Activated T-helper 1 cell treated with anti-CD3 and anti-CD28 coated beads, Interleukin-2, amount 50 U/mL, for 16 hours (primary cell): Measurements from ENCODE around the gene ZKSCAN4.

Source experiments
- DNase-seq, 2 donors: peaks; one replicate each; pipeline ENCODE4 v3.0.0-alpha.2; 2020; ENCODE audit warnings: low read depth in 1 of 2, low spot score in 1 of 2

The ZKSCAN4 gene

DNA sequence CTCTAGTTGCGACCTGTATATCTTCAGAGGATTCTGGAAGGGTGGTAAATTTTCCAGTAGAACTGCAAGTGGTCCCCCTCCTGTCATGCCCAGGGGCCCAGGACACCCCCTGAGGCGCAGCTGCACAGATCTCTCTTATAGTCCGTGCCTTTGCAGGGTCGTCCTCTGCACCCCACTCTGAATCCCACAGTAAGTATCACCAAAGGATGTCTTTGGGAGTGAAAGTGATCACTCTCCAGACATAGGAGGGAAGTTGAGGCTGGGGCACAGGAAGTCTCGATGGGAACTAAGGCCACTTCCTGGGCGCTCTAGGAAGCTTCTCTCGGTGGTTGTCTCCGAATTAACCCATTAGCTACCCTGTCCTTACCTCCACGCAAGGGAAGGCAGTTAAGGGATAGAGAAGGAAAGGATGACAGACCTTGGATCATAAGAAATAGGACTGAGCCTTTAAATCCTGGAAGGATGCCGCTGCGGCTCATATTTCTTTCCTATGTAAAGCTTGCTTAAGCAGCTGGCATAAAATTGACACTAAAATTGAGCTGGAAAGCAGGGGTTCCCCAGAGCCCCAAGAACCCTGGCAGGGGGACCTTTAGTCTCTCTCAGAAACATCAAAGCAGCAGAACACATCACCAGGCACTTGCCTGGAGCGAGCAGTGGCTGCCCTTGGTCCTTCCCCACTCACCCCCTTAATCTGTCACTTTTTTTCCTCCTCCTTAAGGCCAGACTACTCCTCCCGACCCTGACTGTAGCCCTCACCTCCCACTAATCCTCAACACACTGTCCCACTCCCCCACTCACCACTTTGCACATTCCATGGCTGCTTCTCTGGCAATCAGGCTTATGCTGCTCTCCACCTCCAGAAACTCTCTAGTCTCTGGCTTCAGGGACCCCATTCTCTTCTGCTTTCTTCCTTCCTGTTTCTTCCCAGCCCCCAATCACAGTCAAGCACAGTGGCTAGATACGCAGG, at the start of gene ZKSCAN4:
ZKSCAN4 (minus strand) TSS at position 261 of the 967 bp plus-strand sequence. CDS start 289 bp downstream, outside the sequence.
- DNase-seq = peak; percentile 57 to 64

DNA sequence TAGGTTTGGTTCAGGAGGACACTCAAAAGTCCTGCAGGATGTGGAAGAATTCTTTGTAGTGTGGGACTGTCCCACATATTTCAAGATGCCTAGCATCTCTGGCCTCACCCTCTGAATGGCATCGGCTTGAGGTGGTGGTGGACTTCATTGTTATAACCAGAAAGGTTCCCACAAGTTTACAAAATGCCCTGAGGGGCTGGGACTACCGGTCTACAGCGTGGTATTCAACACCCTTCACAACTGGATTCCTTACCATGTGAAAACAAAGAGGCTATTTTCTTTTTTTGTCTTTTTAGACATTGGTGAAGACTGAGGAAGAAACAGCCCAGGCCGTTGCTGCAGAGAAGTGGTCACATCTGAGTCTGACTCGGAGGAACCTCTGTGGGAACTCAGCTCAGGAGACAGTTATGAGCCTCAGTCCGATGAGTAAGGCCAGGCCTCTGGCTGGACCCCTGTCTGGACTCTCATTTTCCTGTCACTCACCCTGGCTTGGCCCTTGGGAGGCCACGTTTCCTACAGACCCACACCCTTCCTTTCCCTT, 44.5 kb upstream of the ZKSCAN4 start:
- no peak for DNase-seq

- no peak for DNase-seq
These were observed 43.3 kb upstream of the ZKSCAN4 start for GRCh38 chr6:28295326-28295725.

GRCh38 chr6:28291573-28291972, 39.5 kb upstream of the ZKSCAN4 start:
- DNase-seq = no peak

DNA sequence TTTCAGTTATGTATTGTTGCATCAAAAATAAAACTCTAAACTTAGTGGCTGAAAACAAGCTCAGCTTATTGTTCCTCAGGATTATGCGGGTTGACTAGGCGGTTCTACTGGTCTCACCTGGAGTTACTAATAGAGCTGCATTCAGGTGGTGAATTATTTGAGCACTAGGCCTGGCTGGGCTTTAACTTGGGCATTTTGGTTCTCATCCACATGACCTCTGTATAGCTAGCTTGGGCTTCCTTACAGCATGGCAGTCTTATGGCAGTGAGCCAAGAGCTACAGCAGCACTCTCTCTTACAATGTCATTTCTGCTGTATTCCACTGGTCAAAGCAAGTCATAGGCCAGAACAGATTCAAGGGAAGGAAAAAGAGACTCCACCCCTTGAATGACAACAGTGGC, 30.9 kb upstream of the ZKSCAN4 start:
- DNase-seq = no peak

DNA sequence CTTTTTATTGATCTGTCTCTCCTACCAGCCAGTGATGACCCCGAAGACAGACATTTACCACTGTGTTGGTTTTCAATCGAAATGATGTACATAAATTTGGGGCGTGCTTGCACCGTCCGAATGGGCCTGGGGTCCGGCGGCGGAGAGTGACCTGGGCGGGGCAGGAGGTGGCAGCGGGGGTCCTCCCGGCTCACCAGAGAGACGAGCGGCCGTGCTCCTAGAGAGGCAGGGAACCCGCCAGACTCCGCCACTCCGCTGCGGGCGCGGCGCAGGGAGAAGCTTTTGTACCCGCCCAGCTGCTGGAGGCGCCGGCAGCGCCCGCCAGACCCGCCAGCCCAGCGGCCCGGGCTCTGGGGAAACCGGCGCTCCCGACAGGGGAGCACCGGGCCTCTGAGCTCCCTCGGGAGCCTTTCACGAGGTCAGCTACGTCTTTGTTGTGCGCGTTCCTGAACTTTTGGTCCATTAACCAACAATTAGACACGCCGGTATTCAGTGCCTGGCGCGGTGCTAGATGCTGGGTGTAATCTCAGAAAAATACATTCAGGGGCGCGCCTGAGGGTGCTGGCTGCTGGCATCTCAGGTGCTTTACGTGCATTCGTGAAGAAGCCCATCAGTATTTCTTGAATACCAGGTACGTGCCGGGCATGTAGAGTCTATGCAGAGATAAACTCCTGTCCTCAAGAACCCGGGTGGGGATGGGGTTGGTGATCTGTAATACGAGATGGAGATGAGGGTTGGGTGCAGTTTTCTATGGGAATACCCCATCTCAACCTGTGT, 29.4 kb upstream of the ZKSCAN4 start, which contains the start of gene PGBD1:
PGBD1 (plus strand) TSS at position 285 of the 777 bp plus-strand sequence. CDS start 2,242 bp downstream, outside the sequence.
- DNase-seq = peak in 1 of 2 donors; percentile 6

DNA sequence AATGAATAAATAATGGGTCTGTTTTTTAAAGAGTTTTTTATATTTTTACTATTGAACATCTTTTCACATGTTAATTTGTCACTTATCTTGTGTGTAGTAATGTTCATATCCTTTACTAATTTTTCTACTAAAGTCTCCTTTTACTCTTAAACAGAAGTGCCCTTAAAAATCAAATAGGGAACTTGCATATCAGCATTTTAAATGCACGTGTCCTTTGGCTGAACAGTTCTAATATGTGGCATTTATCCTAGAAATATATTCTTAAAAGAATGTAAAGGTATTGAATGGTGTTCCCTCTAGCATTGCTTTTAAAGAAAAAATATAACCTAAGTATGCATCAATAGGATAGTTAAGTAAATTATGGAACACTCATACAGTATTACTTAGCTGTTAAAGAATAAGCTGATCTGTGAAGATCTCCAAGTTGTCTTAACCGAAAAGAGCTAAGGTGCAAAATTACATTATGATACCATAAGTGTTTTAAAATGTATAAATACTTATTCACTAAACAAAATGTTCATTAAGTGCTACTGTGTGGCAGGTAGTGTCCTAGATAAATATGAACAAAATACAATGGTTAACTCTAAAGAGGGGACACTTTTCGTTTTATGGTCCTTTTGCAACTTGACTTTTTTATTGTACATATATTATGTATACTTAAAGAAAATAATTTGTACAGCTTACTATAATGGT, 28.7 kb upstream of the ZKSCAN4 start:
- DNase-seq = no peak

GRCh38 chr6:28277746-28278145, 25.7 kb upstream of the ZKSCAN4 start:
- DNase-seq = no peak

DNA sequence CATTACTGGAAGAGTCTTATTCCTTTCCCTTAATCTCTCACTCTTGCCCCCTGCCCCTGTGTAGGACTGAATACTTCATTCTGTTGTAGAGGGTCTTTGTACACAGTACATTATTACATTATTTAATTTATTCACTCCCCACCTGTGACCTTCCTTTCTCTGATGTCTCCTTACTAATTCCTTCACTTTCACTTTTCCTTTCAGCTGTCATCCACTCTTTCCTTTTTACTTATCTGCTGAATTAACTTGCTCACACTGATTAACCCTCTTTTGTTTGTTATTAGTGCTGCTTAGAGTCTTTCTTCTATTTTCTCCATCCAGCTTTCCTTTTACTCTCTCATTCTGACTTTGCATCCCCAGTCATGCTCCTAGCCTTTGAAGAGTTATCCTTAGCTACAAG, 22.8 kb upstream of the ZKSCAN4 start:
- no peak for DNase-seq

DNA sequence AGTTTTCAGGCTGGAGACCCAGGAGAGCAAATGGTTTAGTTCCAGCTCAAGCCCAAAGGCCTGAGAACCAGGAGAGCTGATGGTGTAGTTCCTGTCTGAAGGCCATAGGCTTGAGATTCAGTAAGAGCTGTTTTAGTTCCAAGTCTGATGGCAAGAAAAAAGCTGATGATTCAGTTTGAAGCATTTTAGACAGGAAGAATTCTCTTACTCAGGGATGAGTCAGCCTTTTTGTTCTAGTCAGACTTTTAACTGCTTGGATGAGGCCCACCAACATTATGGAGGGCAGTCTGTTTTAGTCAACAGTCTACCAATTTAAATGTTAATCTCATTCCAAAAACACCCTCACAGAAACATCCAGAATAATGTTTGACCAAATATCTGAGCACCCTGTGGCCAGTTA, 17.4 kb upstream of the ZKSCAN4 start:
- no peak for DNase-seq

DNA sequence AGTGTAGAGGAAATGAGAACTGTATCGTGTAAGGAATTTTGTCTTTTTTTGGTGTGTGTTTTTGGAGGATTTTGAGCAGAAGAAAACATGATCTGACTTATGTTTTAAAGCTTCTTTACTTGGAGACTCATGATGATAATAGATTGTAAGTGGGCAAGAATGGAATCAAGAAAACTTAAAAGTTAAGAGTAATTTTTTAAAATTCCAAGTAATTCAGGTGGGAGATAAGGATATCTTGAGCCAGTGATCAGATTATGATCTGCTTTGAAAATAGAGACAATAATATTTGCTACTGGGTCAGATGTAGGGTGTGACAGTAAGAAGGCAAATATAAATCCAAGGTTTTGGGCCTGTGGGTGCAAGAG, 15.6 kb upstream of the ZKSCAN4 start:
- no peak for DNase-seq

DNA sequence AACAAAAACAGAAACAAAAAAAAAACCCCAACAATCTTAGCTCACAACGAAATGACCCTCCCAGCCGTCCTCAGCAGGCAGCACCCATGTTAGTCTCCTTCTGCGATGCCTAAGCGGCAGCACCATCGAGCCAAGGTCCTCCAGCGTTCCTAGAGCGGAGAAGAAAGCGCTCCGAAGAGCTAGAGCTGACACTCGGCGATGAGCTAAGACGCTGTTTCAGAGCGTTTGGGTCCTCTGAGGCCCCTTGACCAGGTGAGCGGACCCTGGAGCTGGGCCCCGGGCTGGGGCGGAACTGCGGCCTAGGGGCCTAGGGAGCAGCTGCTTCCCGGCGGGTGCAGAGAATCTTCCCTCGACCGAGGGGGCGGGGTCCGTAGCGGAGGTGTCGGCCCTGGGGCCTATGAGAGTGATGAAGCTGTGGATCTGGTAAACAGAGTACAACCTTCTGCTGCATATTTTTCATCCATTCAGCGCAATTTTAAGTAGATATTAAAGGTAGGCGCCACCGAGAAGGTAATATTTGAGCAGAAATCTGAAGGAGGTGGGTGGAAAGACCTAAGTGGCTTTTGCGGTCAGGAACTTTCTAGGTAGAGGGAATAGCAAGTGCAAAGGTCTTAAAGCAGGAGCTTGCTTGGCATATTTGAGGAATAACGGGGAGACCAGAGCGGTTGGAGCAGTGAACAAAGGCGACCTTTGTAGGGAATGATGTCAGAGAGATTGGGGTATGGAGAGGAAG, 15.1 kb upstream of the ZKSCAN4 start, which contains the start of gene ZSCAN26:
ZSCAN26 (plus strand) TSS at position 182 of the 733 bp plus-strand sequence. CDS start 4,777 bp downstream, outside the sequence.
- peak; percentile 62 to 76 for DNase-seq

DNA sequence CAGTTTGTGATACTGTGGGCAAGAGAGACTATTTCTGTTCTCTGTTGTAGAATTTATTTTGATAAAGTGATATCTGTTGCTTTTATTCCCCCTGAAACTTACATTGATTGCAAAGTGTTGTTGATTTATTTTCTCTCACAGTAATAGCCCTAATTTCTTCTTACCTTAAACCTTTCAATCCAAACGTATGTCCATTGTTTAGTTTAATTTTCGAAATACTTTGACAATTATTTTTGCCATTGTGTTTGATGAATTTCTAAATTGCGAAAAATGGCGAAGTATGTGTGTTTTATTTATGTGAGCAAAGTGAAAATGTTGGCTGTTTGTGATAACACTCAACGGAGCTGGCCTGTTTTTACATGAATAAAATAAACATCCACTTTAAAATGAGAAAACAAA, 14.5 kb upstream of the ZKSCAN4 start:
- DNase-seq = no peak

GRCh38 chr6:28264834-28265401, 12.8 kb upstream of the ZKSCAN4 start:
- DNase-seq = no peak

DNA sequence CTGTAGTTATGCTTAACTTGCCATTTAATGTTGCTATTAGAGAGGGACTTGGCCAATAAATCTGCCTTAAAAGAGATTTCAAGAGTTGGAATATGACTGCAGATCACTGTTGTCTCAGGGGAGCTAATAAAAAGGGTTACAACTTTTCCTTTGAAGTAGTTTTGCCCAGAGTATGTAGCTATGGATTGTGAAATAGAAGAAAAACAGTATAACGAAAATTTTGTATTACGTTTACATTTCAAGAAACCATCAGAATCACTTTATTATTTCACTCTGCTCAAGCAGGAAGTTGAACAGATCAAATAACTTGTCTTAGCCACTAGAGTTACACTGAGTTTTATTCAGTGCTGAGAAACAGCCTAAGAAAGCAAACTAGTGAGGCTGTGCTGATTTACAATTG, 11.9 kb upstream of the ZKSCAN4 start:
- no peak for DNase-seq

GRCh38 chr6:28258877-28259777, 7.1 kb upstream of the ZKSCAN4 start, which contains the start of gene NKAPL:
Gene NKAPL (plus strand): TSS chr6:28259297. CDS start chr6:28259372, 75 bp downstream.
- DNase-seq = peak; percentile 10 to 40

DNA sequence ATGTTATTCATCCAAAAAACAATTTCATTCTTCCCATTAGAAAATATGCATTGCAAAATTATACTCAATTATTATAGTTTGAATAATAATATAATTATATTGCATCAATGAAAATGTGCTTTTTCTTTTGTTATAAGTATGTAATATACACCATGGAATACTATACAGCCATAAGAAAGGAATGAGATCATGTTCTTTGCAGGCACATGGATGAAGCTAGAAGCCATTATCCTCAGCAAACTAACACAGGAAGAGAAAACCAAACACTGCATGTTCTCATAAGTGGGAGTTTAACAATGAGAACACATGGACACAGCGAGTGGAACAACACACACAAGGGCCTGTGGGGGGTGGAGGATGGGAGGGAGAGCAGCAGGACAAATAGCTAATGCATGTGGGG, 5.0 kb upstream of the ZKSCAN4 start:
- no peak for DNase-seq

DNA sequence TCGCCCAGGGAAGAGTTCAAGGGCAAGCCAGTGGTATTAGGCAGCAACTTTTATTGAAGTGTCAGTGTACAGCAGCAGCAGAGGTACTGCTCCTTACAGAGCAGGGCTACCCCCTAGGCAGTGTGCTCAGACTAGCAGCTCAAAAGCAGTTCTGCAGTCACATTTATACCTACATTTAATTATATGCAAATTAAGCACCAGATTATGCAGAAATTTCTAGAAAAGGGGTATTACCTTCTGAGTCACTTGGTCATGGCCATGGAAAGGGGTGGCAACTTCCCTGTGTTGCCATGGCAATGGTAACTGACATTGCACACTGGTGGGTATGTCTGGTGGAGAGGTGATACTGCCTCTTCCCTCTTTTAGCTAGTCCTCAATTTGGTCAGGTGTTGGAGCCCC, 2.1 kb upstream of the ZKSCAN4 start:
- no peak for DNase-seq

GRCh38 chr6:28251661-28252008, 434 bp downstream of the ZKSCAN4 start:
- DNase-seq = no peak
